HepG2 (cell line): ENCODE measurements around the gene TDRD9. TPM values are rescaled to one million over a fixed set of nuclear protein-coding genes. Genes with fewer than 3 reads are reported as not detected.

Experiments used
- ISL2 ChIP-seq: sonication (generic); formaldehyde crosslinking; IDR thresholded peaks from 2 replicates; pipeline ENCODE4 v1.5.0; 2020; ENCODE audit warnings: missing genetic modification reagents
- JUND ChIP-seq: sonication (generic); formaldehyde crosslinking; IDR thresholded peaks from 2 replicates; pipeline ENCODE4 v1.8.0; 2022; ENCODE audit warnings: mild to moderate bottlenecking, missing genetic modification reagents
- KAT8 ChIP-seq: IDR thresholded peaks from 2 replicates; pipeline ENCODE4 v1.6.1; 2016; ENCODE audit warnings: missing genetic modification reagents, missing compliant biosample characterization
- NBN ChIP-seq: fragments of 450-650 bp; conservative IDR thresholded peaks from 2 replicates; pipeline ENCODE4 v1.6.1; 2017
- PHF21A ChIP-seq: sonication (generic); formaldehyde crosslinking; IDR thresholded peaks from 2 replicates; pipeline ENCODE4 v1.5.0; 2020; ENCODE audit warnings: mild to moderate bottlenecking, missing genetic modification reagents
- POGZ ChIP-seq: sonication (generic); formaldehyde crosslinking; IDR thresholded peaks from 2 replicates; pipeline ENCODE4 v1.4.0; 2020; ENCODE audit warnings: mild to moderate bottlenecking, missing genetic modification reagents
- RAD51 ChIP-seq: fragments of 450-650 bp; IDR thresholded peaks from 2 replicates; pipeline ENCODE4 v1.6.1; 2016; ENCODE audit warnings: borderline replicate concordance
- TCF7 ChIP-seq: sonication (generic); IDR thresholded peaks from 2 replicates; pipeline ENCODE4 v1.6.1; 2016; ENCODE audit warnings: antibody characterized with exemption, low read depth
- UBTF ChIP-seq: sonication (generic); formaldehyde crosslinking; IDR thresholded peaks from 2 replicates; pipeline ENCODE4 v1.4.0; 2020; ENCODE audit warnings: mild to moderate bottlenecking, missing genetic modification reagents
- ZFP37 ChIP-seq: sonication (generic); formaldehyde crosslinking; IDR thresholded peaks from 2 replicates; pipeline ENCODE4 v1.4.0; 2020; ENCODE audit warnings: missing genetic modification reagents, borderline replicate concordance
- ZNF136 ChIP-seq: sonication (generic); formaldehyde crosslinking; IDR thresholded peaks from 2 replicates; pipeline ENCODE4 v1.8.1; 2022; ENCODE audit warnings: low read depth, mild to moderate bottlenecking, moderate library complexity, missing genetic modification reagents
- ZNF292 ChIP-seq: sonication (generic); formaldehyde crosslinking; IDR thresholded peaks from 2 replicates; pipeline ENCODE4 v1.8.1; 2022; ENCODE audit warnings: mild to moderate bottlenecking, low read depth, missing genetic modification reagents, borderline replicate concordance
- ZNF567 ChIP-seq: sonication (generic); formaldehyde crosslinking; IDR thresholded peaks from 2 replicates; pipeline ENCODE4 v1.8.1; 2023; ENCODE audit warnings: mild to moderate bottlenecking, missing genetic modification reagents, borderline replicate concordance
- ZSCAN25 ChIP-seq: sonication (generic); formaldehyde crosslinking; IDR thresholded peaks from 2 replicates; pipeline ENCODE4 v1.8.0; 2022; ENCODE audit warnings: mild to moderate bottlenecking, missing genetic modification reagents
- polyA plus RNA-seq, 8 experiments: library from polyadenylated mRNA; depleted of rRNA in 3 of 8; stranded (reverse) in 7 of 8; unstranded in 1 of 8; fragments of >200 nt; fragmentation: Illumina TruSeq in 4 of 8; extraction: Trizol in 4 of 8; gene quantifications; 2 replicates each; pipeline versions ENCODE4 v1.2.1 to v1.2.3, GENCODE V29; 2011 to 2016; ENCODE audit warnings: low read depth in 4 of 8, missing spikeins in 1 of 8, mixed read lengths in 1 of 8; ENCODE audit not compliant: insufficient read depth in 1 of 8
- total RNA-seq, 5 experiments: library from RNA; depleted of rRNA; stranded (reverse); fragments of >200 nt; fragmentation: Illumina TruSeq; extraction: Trizol; gene quantifications; 2 replicates each; pipeline ENCODE4 v1.2.3, GENCODE V29; 2016; ENCODE audit warnings: low read depth in 1 of 5
- TF ChIP-seq, protein P1 (sequence below): sonication (generic); formaldehyde crosslinking; IDR thresholded peaks from 2 replicates; pipeline ENCODE4 v1.9.0; 2021; ENCODE audit warnings: missing genetic modification reagents, borderline replicate concordance
- TF ChIP-seq, protein P2 (sequence below): IDR thresholded peaks from 2 replicates; pipeline ENCODE4 v1.6.1; 2016
- TF ChIP-seq, protein P3 (sequence below): sonication (generic); formaldehyde crosslinking; IDR thresholded peaks from 2 replicates; pipeline ENCODE4 v1.8.1; 2023; ENCODE audit warnings: mild to moderate bottlenecking, moderate library complexity, missing genetic modification reagents
- TF ChIP-seq, protein P4 (sequence below): sonication (generic); formaldehyde crosslinking; IDR thresholded peaks from 2 replicates; pipeline ENCODE4 v1.5.1; 2020; ENCODE audit warnings: mild to moderate bottlenecking, missing genetic modification reagents

TDRD9 gene
- total and polyA plus RNA-seq, 2 of the 13 experiments (the other 11 are each of a cell fraction or from before 2014, with no cell fraction given) = not detected

- TF ChIP-seq UBTF (CRISPR knock-in tag) (peak; percentile 79), KAT8 (CRISPR knock-in tag) (peak; percentile 98), POGZ (CRISPR knock-in tag) (peak; percentile 98), RAD51 (no peak), ISL2 (peak; percentile 75), ZFP37 (CRISPR knock-in tag) (no peak; the same call in 1 of the 2 replicates), ZNF136 (no peak), ZNF567 (CRISPR knock-in tag) (0 out of 2 replicates have a peak, but pooled peaks have one; percentile 31), JUND (no peak), NBN (no peak), PHF21A (CRISPR knock-in tag) (peak; percentile 86), ZNF292 (CRISPR knock-in tag) (peak; percentile 24; the same call in 1 of the 2 replicates), ZSCAN25 (CRISPR knock-in tag) (no peak; the same call in 1 of the 2 replicates), TCF7 (no peak)
- TF ChIP-seq, protein P1, sequence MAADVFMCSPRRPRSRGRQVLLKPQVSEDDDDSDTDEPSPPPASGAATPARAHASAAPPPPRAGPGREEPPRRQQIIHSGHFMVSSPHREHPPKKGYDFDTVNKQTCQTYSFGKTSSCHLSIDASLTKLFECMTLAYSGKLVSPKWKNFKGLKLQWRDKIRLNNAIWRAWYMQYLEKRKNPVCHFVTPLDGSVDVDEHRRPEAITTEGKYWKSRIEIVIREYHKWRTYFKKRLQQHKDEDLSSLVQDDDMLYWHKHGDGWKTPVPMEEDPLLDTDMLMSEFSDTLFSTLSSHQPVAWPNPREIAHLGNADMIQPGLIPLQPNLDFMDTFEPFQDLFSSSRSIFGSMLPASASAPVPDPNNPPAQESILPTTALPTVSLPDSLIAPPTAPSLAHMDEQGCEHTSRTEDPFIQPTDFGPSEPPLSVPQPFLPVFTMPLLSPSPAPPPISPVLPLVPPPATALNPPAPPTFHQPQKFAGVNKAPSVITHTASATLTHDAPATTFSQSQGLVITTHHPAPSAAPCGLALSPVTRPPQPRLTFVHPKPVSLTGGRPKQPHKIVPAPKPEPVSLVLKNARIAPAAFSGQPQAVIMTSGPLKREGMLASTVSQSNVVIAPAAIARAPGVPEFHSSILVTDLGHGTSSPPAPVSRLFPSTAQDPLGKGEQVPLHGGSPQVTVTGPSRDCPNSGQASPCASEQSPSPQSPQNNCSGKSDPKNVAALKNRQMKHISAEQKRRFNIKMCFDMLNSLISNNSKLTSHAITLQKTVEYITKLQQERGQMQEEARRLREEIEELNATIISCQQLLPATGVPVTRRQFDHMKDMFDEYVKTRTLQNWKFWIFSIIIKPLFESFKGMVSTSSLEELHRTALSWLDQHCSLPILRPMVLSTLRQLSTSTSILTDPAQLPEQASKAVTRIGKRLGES = no peak
- TF ChIP-seq, protein P2, sequence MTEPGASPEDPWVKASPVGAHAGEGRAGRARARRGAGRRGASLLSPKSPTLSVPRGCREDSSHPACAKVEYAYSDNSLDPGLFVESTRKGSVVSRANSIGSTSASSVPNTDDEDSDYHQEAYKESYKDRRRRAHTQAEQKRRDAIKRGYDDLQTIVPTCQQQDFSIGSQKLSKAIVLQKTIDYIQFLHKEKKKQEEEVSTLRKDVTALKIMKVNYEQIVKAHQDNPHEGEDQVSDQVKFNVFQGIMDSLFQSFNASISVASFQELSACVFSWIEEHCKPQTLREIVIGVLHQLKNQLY = no peak
- TF ChIP-seq, protein P3, sequence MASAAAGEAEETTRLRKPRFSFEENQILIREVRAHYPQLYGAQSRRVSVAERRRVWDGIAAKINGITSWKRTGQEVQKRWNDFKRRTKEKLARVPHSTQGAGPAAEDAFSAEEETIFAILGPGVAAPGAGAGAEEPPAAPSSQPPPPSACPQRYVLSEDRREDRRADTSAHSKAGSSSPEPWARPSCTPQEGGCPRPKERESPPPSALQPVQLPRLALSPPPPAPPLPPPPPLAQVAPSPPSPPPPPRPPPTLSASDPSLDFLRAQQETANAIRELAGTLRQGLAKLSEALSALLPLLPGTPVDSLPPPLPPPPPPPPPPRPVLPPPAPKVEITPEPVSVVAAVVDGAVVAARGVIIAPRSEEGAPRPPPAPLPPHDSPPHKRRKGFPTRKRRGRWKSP (CRISPR knock-in tag) = peak; percentile 85
- TF ChIP-seq, protein P4, sequence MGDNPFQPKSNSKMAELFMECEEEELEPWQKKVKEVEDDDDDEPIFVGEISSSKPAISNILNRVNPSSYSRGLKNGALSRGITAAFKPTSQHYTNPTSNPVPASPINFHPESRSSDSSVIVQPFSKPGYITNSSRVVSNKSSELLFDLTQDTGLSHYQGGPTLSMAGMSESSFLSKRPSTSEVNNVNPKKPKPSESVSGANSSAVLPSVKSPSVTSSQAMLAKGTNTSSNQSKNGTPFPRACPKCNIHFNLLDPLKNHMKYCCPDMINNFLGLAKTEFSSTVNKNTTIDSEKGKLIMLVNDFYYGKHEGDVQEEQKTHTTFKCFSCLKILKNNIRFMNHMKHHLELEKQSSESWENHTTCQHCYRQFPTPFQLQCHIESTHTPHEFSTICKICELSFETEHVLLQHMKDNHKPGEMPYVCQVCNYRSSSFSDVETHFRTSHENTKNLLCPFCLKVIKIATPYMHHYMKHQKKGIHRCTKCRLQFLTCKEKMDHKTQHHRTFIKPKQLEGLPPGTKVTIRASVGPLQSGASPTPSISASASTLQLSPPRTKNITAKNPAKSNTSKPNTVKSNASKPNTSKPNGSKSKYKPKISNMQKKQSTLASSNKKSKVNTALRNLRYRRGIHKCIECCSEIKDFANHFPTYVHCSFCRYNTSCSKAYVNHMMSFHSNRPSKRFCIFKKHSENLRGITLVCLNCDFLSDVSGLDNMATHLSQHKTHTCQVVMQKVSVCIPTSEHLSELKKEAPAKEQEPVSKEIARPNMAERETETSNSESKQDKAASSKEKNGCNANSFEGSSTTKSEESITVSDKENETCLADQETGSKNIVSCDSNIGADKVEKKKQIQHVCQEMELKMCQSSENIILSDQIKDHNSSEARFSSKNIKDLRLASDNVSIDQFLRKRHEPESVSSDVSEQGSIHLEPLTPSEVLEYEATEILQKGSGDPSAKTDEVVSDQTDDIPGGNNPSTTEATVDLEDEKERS (CRISPR knock-in tag) = peak; percentile 53; the same call in 1 of the 2 replicates
Observed at GRCh38 chr14:103920981-103921854, 7.0 kb upstream of the TDRD9 start (continued).
